Fibroblast of lung (primary cell): ENCODE data around the gene DDOST. TPM values are rescaled to one million over a fixed set of nuclear protein-coding genes. Genes with fewer than 3 reads are reported as not detected.
"Not testable (repeated sequence)": the region's sequence is repeated elsewhere in the genome, so short reads cannot be mapped to it uniquely, and the experiment has no call there.

ENCODE experiments used
- DNase-seq, 2 donors: peaks; one replicate each; pipeline versions ENCODE4 v3.0.0 to v3.0.0-alpha.2; 2010; ENCODE audit warnings: low read depth in 2 of 2
- H2AFZ ChIP-seq: 2 replicates; pipeline ENCODE4 v1.5.1; 2012; ENCODE audit warnings: low read length, control low read depth, inconsistent platforms
- H3K27ac ChIP-seq: 2 replicates; pipeline ENCODE4 v1.5.1; 2011; ENCODE audit warnings: low read length, control low read depth; ENCODE audit not compliant: insufficient read depth
- H3K27me3 ChIP-seq: 2 replicates; pipeline ENCODE4 v1.5.1; 2011; ENCODE audit warnings: mild to moderate bottlenecking, low read length; ENCODE audit not compliant: control insufficient read depth, insufficient read depth
- H3K36me3 ChIP-seq: 2 replicates; pipeline ENCODE4 v1.5.1; 2011; ENCODE audit warnings: low read length; ENCODE audit not compliant: control insufficient read depth, insufficient read depth
- H3K4me1 ChIP-seq: 2 replicates; pipeline ENCODE4 v1.5.1; 2011; ENCODE audit warnings: low read length; ENCODE audit not compliant: control insufficient read depth, insufficient read depth; ENCODE audit errors: extremely low read depth
- H3K4me2 ChIP-seq: 2 replicates; pipeline ENCODE4 v1.5.1; 2011; ENCODE audit warnings: low read length, control low read depth; ENCODE audit not compliant: insufficient read depth; ENCODE audit errors: extremely low read depth
- H3K4me3 ChIP-seq, 4 experiments: fragments of 200-600 bp in 1 of 4; sonication (generic) in 1 of 4; replicated peaks in 1 of 4; 2 replicates each; pipeline ENCODE4 v1.5.1; 2011 to 2016; ENCODE audit warnings: low read length in 4 of 4, low read depth in 3 of 4, mild to moderate bottlenecking in 3 of 4, control low read depth in 2 of 4, inconsistent platforms in 1 of 4, mixed read lengths in 1 of 4; ENCODE audit not compliant: insufficient read depth in 1 of 4; ENCODE audit errors: control extremely low read depth in 1 of 4
- H3K79me2 ChIP-seq: 2 replicates; pipeline ENCODE4 v1.5.1; 2012; ENCODE audit warnings: mild to moderate bottlenecking, low read length, inconsistent platforms; ENCODE audit not compliant: control insufficient read depth, insufficient read depth
- H3K9ac ChIP-seq: 2 replicates; pipeline ENCODE4 v1.5.1; 2011; ENCODE audit warnings: mild to moderate bottlenecking, low read length, control low read depth; ENCODE audit not compliant: insufficient read depth
- H3K9me3 ChIP-seq: 2 replicates; pipeline ENCODE4 v1.5.1; 2012; ENCODE audit warnings: low read depth, low read length; ENCODE audit not compliant: control insufficient read depth, insufficient read depth
- H4K20me1 ChIP-seq: 2 replicates; pipeline ENCODE4 v1.5.1; 2011; ENCODE audit warnings: low read length; ENCODE audit not compliant: control insufficient read depth, insufficient read depth; ENCODE audit errors: extremely low read depth
- EZH2 ChIP-seq: IDR thresholded peaks from 2 replicates; pipeline ENCODE4 v1.5.1; 2012; ENCODE audit warnings: low read length, control low read depth, mild to moderate bottlenecking; ENCODE audit errors: missing control alignments
- polyA plus RNA-seq, 2 donors: library from polyadenylated mRNA; depleted of rRNA in 1 of 2; stranded (reverse) in 1 of 2; unstranded in 1 of 2; fragments of >200 nt; gene quantifications; 2 replicates each; pipeline ENCODE4 v1.2.1, GENCODE V29; 2011 to 2012; ENCODE audit warnings: missing spikeins in 1 of 2
- total RNA-seq: library from RNA; depleted of rRNA; stranded (reverse); fragments of >200 nt; gene quantifications from 2 replicates; pipeline ENCODE4 v1.2.1, GENCODE V29; 2014
- TF ChIP-seq, protein P1 (sequence below), 2 donors: IDR thresholded peaks in 1 of 2; conservative IDR thresholded peaks in 1 of 2; 1 replicate in 1 of 2; 2 replicates in 1 of 2; pipeline ENCODE4 v1.5.1; 2011 to 2012; ENCODE audit warnings: low read length in 2 of 2, control low read depth in 1 of 2, inconsistent platforms in 1 of 2, low read depth in 1 of 2, mild to moderate bottlenecking in 1 of 2

Gene DDOST
- total and polyA plus RNA-seq, 2 donors (not counting 1 experiment from before 2014, with no cell fraction given): 319 to 372 TPM

DNA sequence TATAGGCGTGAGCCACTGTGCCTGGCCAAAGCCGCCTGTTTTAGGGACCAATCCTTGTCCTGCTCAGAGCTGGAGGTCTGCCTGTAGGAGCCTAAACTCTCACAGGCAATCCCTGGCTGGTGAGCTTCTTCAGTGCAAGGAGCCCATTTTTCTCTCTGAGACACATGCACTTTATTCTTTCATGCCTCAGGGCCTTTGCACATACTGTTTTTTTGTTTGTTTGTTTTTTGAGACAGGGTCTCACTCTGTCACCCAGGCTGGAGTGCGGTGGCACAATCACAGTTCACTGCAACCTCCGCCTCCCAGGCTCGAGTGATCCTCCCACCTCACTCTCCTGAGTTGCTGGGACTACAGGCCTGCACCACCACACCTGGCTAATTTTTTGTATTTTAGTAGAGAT lies 49.5 kb downstream of the DDOST start:
- Histone ChIP-seq H3K9ac (no peak overlapping the region), H3K79me2 (no peaks in the 10 kb centered on the region), H3K4me3 (no peak overlapping the region), H3K27me3 (no peaks in the 10 kb centered on the region), H3K36me3 (no peaks in the 10 kb centered on the region), H2AFZ (no peak overlapping the region), H3K4me1 (peaks cover 6% of the 10 kb centered on the region), H3K27ac (no peak overlapping the region), H3K9me3 (no peaks in the 10 kb centered on the region), H3K4me2 (no peak overlapping the region), H4K20me1 (no peaks in the 10 kb centered on the region)
- no peak for DNase-seq
- TF ChIP-seq EZH2: no peak
- TF ChIP-seq, protein P1, sequence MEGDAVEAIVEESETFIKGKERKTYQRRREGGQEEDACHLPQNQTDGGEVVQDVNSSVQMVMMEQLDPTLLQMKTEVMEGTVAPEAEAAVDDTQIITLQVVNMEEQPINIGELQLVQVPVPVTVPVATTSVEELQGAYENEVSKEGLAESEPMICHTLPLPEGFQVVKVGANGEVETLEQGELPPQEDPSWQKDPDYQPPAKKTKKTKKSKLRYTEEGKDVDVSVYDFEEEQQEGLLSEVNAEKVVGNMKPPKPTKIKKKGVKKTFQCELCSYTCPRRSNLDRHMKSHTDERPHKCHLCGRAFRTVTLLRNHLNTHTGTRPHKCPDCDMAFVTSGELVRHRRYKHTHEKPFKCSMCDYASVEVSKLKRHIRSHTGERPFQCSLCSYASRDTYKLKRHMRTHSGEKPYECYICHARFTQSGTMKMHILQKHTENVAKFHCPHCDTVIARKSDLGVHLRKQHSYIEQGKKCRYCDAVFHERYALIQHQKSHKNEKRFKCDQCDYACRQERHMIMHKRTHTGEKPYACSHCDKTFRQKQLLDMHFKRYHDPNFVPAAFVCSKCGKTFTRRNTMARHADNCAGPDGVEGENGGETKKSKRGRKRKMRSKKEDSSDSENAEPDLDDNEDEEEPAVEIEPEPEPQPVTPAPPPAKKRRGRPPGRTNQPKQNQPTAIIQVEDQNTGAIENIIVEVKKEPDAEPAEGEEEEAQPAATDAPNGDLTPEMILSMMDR (conservative IDR thresholded peaks at IDR 0.05 in 1 of 2, IDR thresholded peaks at IDR 0.05 in 1 of 2; ENCODE audit: low read depth in 1 of 2, low read length in 2 of 2): no peak

DNA sequence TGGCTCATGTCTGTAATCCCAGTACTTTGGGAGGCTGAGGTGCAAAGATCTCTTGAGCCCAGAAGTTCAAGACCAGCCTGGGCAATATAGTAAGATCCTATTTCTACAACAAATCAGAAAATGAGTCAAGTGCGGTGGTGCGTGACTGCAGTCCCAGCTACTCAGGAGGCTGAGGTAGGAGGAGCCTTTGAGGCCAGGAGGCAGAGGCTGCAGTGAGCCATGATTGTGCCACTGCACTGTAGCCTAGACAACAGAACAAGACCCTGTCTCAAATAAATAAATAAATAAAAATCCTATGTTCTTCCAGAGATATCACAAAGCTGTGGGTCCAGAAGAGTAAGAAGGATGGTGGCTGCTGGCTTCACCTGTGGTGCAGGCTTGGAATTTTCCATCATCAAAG lies 50.2 kb downstream of the DDOST start:
- Histone ChIP-seq H3K27ac (no peak overlapping the region), H3K27me3 (no peaks in the 10 kb centered on the region)
- DNase-seq: no peak

DNA sequence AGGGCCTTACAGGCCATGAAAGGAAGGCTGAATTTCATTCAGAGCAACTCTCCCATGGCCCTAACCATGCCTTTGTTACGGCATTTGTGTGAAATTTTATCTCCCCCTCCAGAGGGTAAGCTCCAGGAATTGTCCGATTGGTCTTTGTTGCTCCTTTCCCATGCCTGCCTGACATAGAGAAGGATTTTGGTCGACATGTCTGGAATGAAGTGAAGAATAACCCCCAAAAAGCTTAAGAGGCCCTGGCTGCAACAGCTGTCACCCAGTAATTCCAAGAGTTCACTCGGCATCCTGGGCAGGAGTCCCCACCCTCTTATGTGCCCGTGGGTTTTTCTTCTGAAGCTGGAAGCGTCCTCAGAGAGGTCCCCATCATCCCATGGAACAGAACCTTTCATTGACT lies 51.6 kb downstream of the DDOST start:
- H2AFZ ChIP-seq: no peak overlapping the region

More for the DNA sequence above, 50.2 kb downstream of the DDOST start:
- H4K20me1 ChIP-seq: no peaks in the 10 kb centered on the region
- TF ChIP-seq, protein P1 (conservative IDR thresholded peaks at IDR 0.05 in 1 of 2, IDR thresholded peaks at IDR 0.05 in 1 of 2; ENCODE audit: low read depth in 1 of 2, low read length in 2 of 2): no peak
- no peak for TF ChIP-seq EZH2
- H3K9me3 ChIP-seq: no peaks in the 10 kb centered on the region
- no peak overlapping the region for H2AFZ ChIP-seq
- H3K4me2 ChIP-seq: no peak overlapping the region
- H3K4me3 ChIP-seq: no peak overlapping the region
- no peak overlapping the region for H3K9ac ChIP-seq
- H3K79me2 ChIP-seq: no peaks in the 10 kb centered on the region
- no peaks in the 10 kb centered on the region for H3K36me3 ChIP-seq
- H3K4me1 ChIP-seq: peaks cover 6% of the 10 kb centered on the region

DNA sequence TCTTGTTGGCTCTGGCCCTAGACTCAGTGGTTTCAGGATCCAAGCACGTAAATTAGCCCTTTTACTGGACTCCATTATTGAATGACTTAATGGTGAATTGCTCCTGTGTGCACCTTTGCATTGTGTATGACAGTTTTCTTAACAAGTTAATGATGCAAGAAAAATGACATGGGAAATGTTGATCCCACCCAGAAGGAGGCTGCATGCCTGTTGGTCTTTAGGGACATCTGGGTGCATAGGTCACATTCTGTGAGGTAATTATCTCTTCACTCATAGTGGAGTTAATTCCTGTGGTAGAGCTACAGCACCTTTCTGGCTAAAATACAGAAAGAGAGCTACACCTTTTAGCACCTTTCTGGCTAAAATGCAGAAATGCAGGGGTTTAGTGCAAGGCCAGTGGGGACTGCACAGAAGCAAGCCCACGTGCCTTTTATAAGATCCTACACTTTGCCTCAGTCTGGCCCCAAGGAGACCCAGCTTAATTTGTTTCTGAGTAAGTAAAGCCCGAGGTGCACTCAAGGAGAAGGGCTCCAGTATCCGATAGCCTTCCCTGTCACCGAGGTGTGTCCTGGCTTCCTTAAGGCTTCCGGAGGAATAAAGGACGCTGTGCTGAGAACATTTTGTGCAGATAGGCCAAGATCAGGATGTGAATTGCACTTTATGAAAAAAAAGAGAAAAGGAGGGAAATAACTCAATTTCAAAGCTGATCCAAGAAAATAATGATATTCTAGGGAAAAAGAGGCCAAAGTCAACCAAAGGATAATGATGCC lies 54.2 kb downstream of the DDOST start:
- not testable (repeated sequence) for H3K4me1 ChIP-seq, H2AFZ ChIP-seq, H3K9ac ChIP-seq, H3K36me3 ChIP-seq, DNase-seq, H3K79me2 ChIP-seq, H3K9me3 ChIP-seq, H3K4me2 ChIP-seq, H3K27me3 ChIP-seq, H4K20me1 ChIP-seq, H3K4me3 ChIP-seq, H3K27ac ChIP-seq

More for the DNA sequence above, 51.6 kb downstream of the DDOST start:
- H3K4me1 ChIP-seq: peaks cover 8% of the 10 kb centered on the region
- H3K4me2 ChIP-seq: no peak overlapping the region
- no peak overlapping the region for H3K4me3 ChIP-seq
- TF ChIP-seq, protein P1 (conservative IDR thresholded peaks at IDR 0.05 in 1 of 2, IDR thresholded peaks at IDR 0.05 in 1 of 2; ENCODE audit: low read depth in 1 of 2, low read length in 2 of 2): no peak
- TF ChIP-seq EZH2: no peak
- DNase-seq: no peak
- no peaks in the 10 kb centered on the region for H3K9me3 ChIP-seq
- H4K20me1 ChIP-seq: no peaks in the 10 kb centered on the region
- no peaks in the 10 kb centered on the region for H3K36me3 ChIP-seq
- H3K27ac ChIP-seq: no peak overlapping the region
- H3K79me2 ChIP-seq: no peaks in the 10 kb centered on the region
- H3K27me3 ChIP-seq: no peaks in the 10 kb centered on the region
- no peak overlapping the region for H3K9ac ChIP-seq
